PC-3 (cell line): Measurements from ENCODE around the gene KLHDC9. TPM values are rescaled to one million over a fixed set of nuclear protein-coding genes. Genes with fewer than 3 reads are reported as not detected.

Source experiments
- ATAC-seq: fragments of 200-7000 bp; cut with Tn5 transposase; 2 replicates; pipeline ENCODE4 v1.9.1; 2020; ENCODE audit warnings: mild to moderate bottlenecking, moderate library complexity
- BruUV-seq: library from RNA; stranded (reverse); fragments of 400-500 nt; replicated peaks from 2 replicates; lab custom pipeline; 2021; lab: Mats Ljungman, UMichigan
- CTCF ChIA-PET: fragments of 300-600 bp; sonication (Branson Sonifier 250); formaldehyde crosslinking; loops from one replicate; lab custom pipeline; 2022; ENCODE audit warnings: antibody characterized with exemption; lab: Charles Lee
- POLR2A ChIA-PET: fragments of 300-600 bp; sonication (Branson Sonifier 250); formaldehyde crosslinking; loops from one replicate; lab custom pipeline; 2022; ENCODE audit warnings: antibody characterized with exemption; ENCODE audit not compliant: unreplicated experiment; lab: Charles Lee
- DNase-seq: peaks from one replicate; pipeline ENCODE4 v3.0.0-alpha.2; 2015
- H2AFZ ChIP-seq: fragments of 300-600 bp; sonication (generic); 2 replicates; pipeline ENCODE4 v1.6.0; 2016; ENCODE audit warnings: antibody characterized with exemption, low read length
- H3F3A ChIP-seq: fragments of 300-600 bp; sonication (generic); one replicate; pipeline ENCODE4 v1.6.0; 2017; ENCODE audit warnings: antibody characterized with exemption, low read length, control low read depth, mild to moderate bottlenecking; ENCODE audit not compliant: unreplicated experiment
- H3K27ac ChIP-seq: fragments of 300-600 bp; sonication (generic); 2 replicates; pipeline ENCODE4 v1.5.1; 2016; ENCODE audit warnings: mild to moderate bottlenecking, low read length
- H3K27me3 ChIP-seq: fragments of 300-600 bp; sonication (generic); 2 replicates; pipeline ENCODE4 v1.6.1; 2016; ENCODE audit warnings: low read length, mixed read lengths
- H3K36me3 ChIP-seq: fragments of 300-600 bp; sonication (generic); 2 replicates; pipeline ENCODE4 v1.6.1; 2016; ENCODE audit warnings: low read depth, mixed run types, low read length, mixed read lengths
- H3K4me1 ChIP-seq: fragments of 300-600 bp; sonication (generic); 2 replicates; pipeline ENCODE4 v1.5.1; 2016; ENCODE audit warnings: low read length; ENCODE audit not compliant: insufficient read depth
- H3K4me2 ChIP-seq: fragments of 300-600 bp; sonication (generic); 2 replicates; pipeline ENCODE4 v1.6.0; 2016; ENCODE audit warnings: low read length
- H3K4me3 ChIP-seq: fragments of 300-600 bp; sonication (generic); 2 replicates; pipeline ENCODE4 v1.5.1; 2016; ENCODE audit warnings: mild to moderate bottlenecking, low read length, mixed read lengths
- H3K79me2 ChIP-seq: fragments of 300-600 bp; sonication (generic); 2 replicates; pipeline ENCODE4 v1.6.1; 2017; ENCODE audit warnings: low read length, mixed read lengths
- H3K9ac ChIP-seq: fragments of 300-600 bp; sonication (generic); 2 replicates; pipeline ENCODE4 v1.6.0; 2016; ENCODE audit warnings: mild to moderate bottlenecking, low read length
- H3K9me2 ChIP-seq: fragments of 300-600 bp; sonication (generic); replicated peaks from 2 replicates; pipeline ENCODE4 v1.6.1; 2016; ENCODE audit warnings: mixed run types, low read length, mixed read lengths
- H3K9me3 ChIP-seq: fragments of 300-600 bp; sonication (generic); 2 replicates; pipeline ENCODE4 v1.6.1; 2016; ENCODE audit warnings: low read length, mixed read lengths
- H4K20me1 ChIP-seq: fragments of 300-600 bp; sonication (generic); 2 replicates; pipeline ENCODE4 v1.6.1; 2016; ENCODE audit warnings: low read length, mixed read lengths
- CTCF ChIP-seq: fragments of 300-600 bp; sonication (generic); conservative IDR thresholded peaks from 2 replicates; pipeline ENCODE4 v1.5.1; 2017; ENCODE audit warnings: antibody characterized with exemption, low read depth, mild to moderate bottlenecking, low read length
- EZH2 ChIP-seq: fragments of 300-600 bp; sonication (generic); IDR thresholded peaks from one replicate; pipeline ENCODE4 v1.6.1; 2017; ENCODE audit warnings: antibody characterized with exemption, mild to moderate bottlenecking, low read length; ENCODE audit not compliant: unreplicated experiment
- EZH2phosphoT487 ChIP-seq: fragments of 300-600 bp; sonication (generic); IDR thresholded peaks from 2 replicates; pipeline ENCODE4 v1.6.1; 2018; ENCODE audit warnings: mild to moderate bottlenecking, antibody characterized with exemption, low read length, borderline replicate concordance
- intact Hi-C: fragments of 100-400 bp; cut with micrococcal nuclease; formaldehyde crosslinking; loops from 2 replicates; pipeline ENCODE4 v1.9.0; 2023
- total RNA-seq: library from RNA; depleted of rRNA; stranded (reverse); fragments of >200 nt; gene quantifications from 2 replicates; pipeline ENCODE4 v1.2.3, GENCODE V29; 2014

Gene KLHDC9
- total RNA-seq, 1 experiment from 2014 or later = 3.2 TPM

- POLR2A ChIA-PET = interaction anchor here (1.0 to 1.3 kb wide), 2 partner anchors 15 to 47 kb away, joined by 6 read pairs; partner anchors contain the start of gene DEDD
- peaks cover 54% of the 10 kb centered on the region for H3K4me1 ChIP-seq
Measured at GRCh38 chr1:161117759-161118581, 19.8 kb downstream of the KLHDC9 start, which contains the start of the genes NIT1 and PFDN2. TSS of gene NIT1 (plus strand) at chr1:161118105. CDS start at chr1:161118177, 72 bp downstream. TSS of gene PFDN2 (minus strand) at chr1:161118037. CDS start at chr1:161118026, 11 bp downstream.

GRCh38 chr1:161119092-161119903 is 21.1 kb downstream of the KLHDC9 start:
- no peak for TF ChIP-seq EZH2
- peak; percentile 72 for TF ChIP-seq CTCF
- no peak for TF ChIP-seq EZH2phosphoT487
- no TSS peak for BruUV-seq
- peaks cover 55% of the 10 kb centered on the region for H3K79me2 ChIP-seq
- H3K9me3 ChIP-seq = no peaks in the 10 kb centered on the region
- ChIA-PET CTCF (no interaction called here), POLR2A (no interaction called here)
- H3K9ac ChIP-seq = peak overlapping the region; percentile 94
- H4K20me1 ChIP-seq = peaks cover 11% of the 10 kb centered on the region
- peaks cover 43% of the 10 kb centered on the region for H3K4me1 ChIP-seq
- DNase-seq (peak; percentile 76), ATAC-seq (peak; percentile 23)
- peaks cover 48% of the 10 kb centered on the region for H3K36me3 ChIP-seq
- H3K4me3 ChIP-seq = peak overlapping the region; percentile 85
- peak overlapping the region; percentile 83 for H3K4me2 ChIP-seq
- no peaks in the 10 kb centered on the region for H3K9me2 ChIP-seq
- intact Hi-C loops = loop anchor here (1.0 to 10.0 kb wide), 3 partner anchors 13 to 94 kb away; partner anchors contain the start of genes DEDD, F11R and USP21
- peak overlapping the region; percentile 77 for H3K27ac ChIP-seq
- H3F3A ChIP-seq = peaks cover 4% of the 10 kb centered on the region
- H3K27me3 ChIP-seq = no peaks in the 10 kb centered on the region
- H2AFZ ChIP-seq = no peak overlapping the region

More at GRCh38 chr1:161117759-161118581, 19.8 kb downstream of the KLHDC9 start, which contains the start of the genes NIT1 and PFDN2:
- no peak for TF ChIP-seq EZH2
- TF ChIP-seq CTCF = no peak
- Histone ChIP-seq H4K20me1 (peaks cover 24% of the 10 kb centered on the region), H3K9me2 (no peaks in the 10 kb centered on the region), H3K9me3 (no peaks in the 10 kb centered on the region), H3K79me2 (peaks cover 68% of the 10 kb centered on the region), H3K4me3 (peak within 1 kb of the TSS; percentile 85), H3K4me2 (peak within 1 kb of the TSS; percentile 83), H3K27me3 (no peaks in the 10 kb centered on the region), H3K36me3 (peaks cover 48% of the 10 kb centered on the region), H2AFZ (peak within 1 kb of the TSS; percentile 78), H3K9ac (peak within 1 kb of the TSS; percentile 94), H3K27ac (peak within 1 kb of the TSS; percentile 77), H3F3A (peaks cover 4% of the 10 kb centered on the region)
- intact Hi-C loops = loop anchor here (1.0 to 10.0 kb wide), 3 partner anchors 35 to 93 kb away; partner anchors contain the start of genes F11R, UFC1 and USP21
- peak; percentile 71 for ATAC-seq
- BruUV-seq = no TSS peak
- peak; percentile 90 for DNase-seq
- CTCF ChIA-PET = no interaction called here
